HG02678 (cell line): ENCODE data around the gene CSTF1.
A peak's percentile ranks its signal among the peaks of the same experiment; 100 is the strongest.

Experiments used
- ATAC-seq: cut with Tn5 transposase; IDR thresholded peaks from one replicate; pipeline ENCODE4 v1.9.1; 2021; ENCODE audit warnings: mild to moderate bottlenecking, moderate library complexity; ENCODE audit not compliant: unreplicated experiment

The CSTF1 gene

GRCh38 chr20:56392132-56392880 is at the start of gene CSTF1, which contains the start of gene AURKA:
Gene CSTF1, plus strand, starts transcription at chr20:56392645. Its CDS starts 2,908 bp downstream, at chr20:56395553.
Gene AURKA, minus strand, starts transcription at chr20:56392215. Its CDS starts 4,018 bp downstream, at chr20:56388197.
- peak; percentile 93 for ATAC-seq

- ATAC-seq: no peak
Observed at GRCh38 chr20:56342783-56343182, 49.7 kb upstream of the CSTF1 start.

GRCh38 chr20:56343861-56344381 is 48.5 kb upstream of the CSTF1 start:
- peak; percentile 60 for ATAC-seq

- no peak for ATAC-seq
Observed at GRCh38 chr20:56345911-56346310, 46.5 kb upstream of the CSTF1 start.

- no peak for ATAC-seq
Observed at GRCh38 chr20:56347628-56348304, 44.7 kb upstream of the CSTF1 start.

GRCh38 chr20:56348305-56348693 is 44.1 kb upstream of the CSTF1 start:
- no peak for ATAC-seq

- no peak for ATAC-seq
Observed at GRCh38 chr20:56348746-56349145, 43.7 kb upstream of the CSTF1 start.

- ATAC-seq: no peak
Observed at GRCh38 chr20:56350842-56351241, 41.6 kb upstream of the CSTF1 start.

- ATAC-seq: no peak
Observed at GRCh38 chr20:56352345-56353055, 39.9 kb upstream of the CSTF1 start.

- ATAC-seq: no peak
Observed at GRCh38 chr20:56353356-56353755, 39.1 kb upstream of the CSTF1 start.

GRCh38 chr20:56358070-56358469 is 34.4 kb upstream of the CSTF1 start:
- ATAC-seq: no peak

- peak; percentile 98 for ATAC-seq
Observed at GRCh38 chr20:56358600-56359211, 33.7 kb upstream of the CSTF1 start, which contains the start of gene FAM210B. Gene FAM210B, plus strand, starts transcription at chr20:56358974. Its CDS starts 32 bp downstream, at chr20:56359006.

- peak; percentile 12 for ATAC-seq
Observed at GRCh38 chr20:56359212-56360132, 33.0 kb upstream of the CSTF1 start.

GRCh38 chr20:56360133-56360907 is 32.1 kb upstream of the CSTF1 start:
- ATAC-seq: no peak

GRCh38 chr20:56360908-56361205 is 31.6 kb upstream of the CSTF1 start:
- no peak for ATAC-seq

- no peak for ATAC-seq
Observed at GRCh38 chr20:56361900-56362299, 30.5 kb upstream of the CSTF1 start.

- ATAC-seq: no peak
Observed at GRCh38 chr20:56362833-56363413, 29.5 kb upstream of the CSTF1 start.

GRCh38 chr20:56363491-56363890 is 29.0 kb upstream of the CSTF1 start:
- no peak for ATAC-seq
